K562 (cell line): ENCODE data around the gene BIK. TPM values are rescaled to one million over a fixed set of nuclear protein-coding genes. Genes with fewer than 3 reads are reported as not detected.

Source experiments
- ATAC-seq: fragments of 200-7000 bp; cut with Tn5 transposase; 3 replicates; pipeline ENCODE4 v1.9.1; 2020; ENCODE audit warnings: moderate library complexity
- BruUV-seq: library from RNA; stranded (reverse); fragments of 400-500 nt; replicated peaks from 2 replicates; lab custom pipeline; 2021; lab: Mats Ljungman, UMichigan
- CTCF ChIA-PET: fragments of 300-600 bp; formaldehyde crosslinking; extraction: SDS; loops from one replicate; lab custom pipeline; 2021; ENCODE audit warnings: low intra/inter-chr PET ratio; lab: Yijun Ruan, JAX
- POLR2A ChIA-PET: fragments of 300-600, 350-650 bp; sonication (Branson Sonifier 250); formaldehyde crosslinking; extraction: SDS; loops from one replicate; lab custom pipeline; 2021; ENCODE audit warnings: antibody characterized with exemption, inconsistent platforms; lab: Yijun Ruan, JAX
- DNase-seq, 4 experiments: peaks; one replicate each; pipeline versions ENCODE4 v3.0.0 to v3.0.0-alpha.2; 2011 to 2018; ENCODE audit warnings: low spot score in 3 of 4, mixed read lengths in 3 of 4; ENCODE audit errors: extremely low read depth in 1 of 4
- FAIRE-seq: peaks from 2 replicates; lab custom pipeline; 2011; peaks lifted over from hg19 to GRCh38; lab: Jason Lieb, UNC
- H2AFZ ChIP-seq: 2 replicates; pipeline ENCODE4 v1.6.0; 2011; ENCODE audit warnings: low read depth, low read length, control low read depth, inconsistent platforms
- H3K27ac ChIP-seq: fragments of 200-600 bp; 3 replicates; pipeline ENCODE4 v1.8.0; 2011; ENCODE audit warnings: low read depth, mild to moderate bottlenecking, control low read depth, inconsistent platforms, low read length, moderate library complexity, mixed read lengths; ENCODE audit errors: extremely low read depth
- H3K27me3 ChIP-seq, 2 experiments: fragments of 300-600 bp in 1 of 2; 2 replicates in 1 of 2; 3 replicates in 1 of 2; pipeline versions ENCODE4 v1.6.0 to v1.8.0; 2011; ENCODE audit warnings: inconsistent platforms in 2 of 2, low read length in 2 of 2, mild to moderate bottlenecking in 1 of 2, mixed read lengths in 1 of 2, moderate library complexity in 1 of 2; ENCODE audit not compliant: control insufficient read depth in 2 of 2, insufficient read depth in 2 of 2
- H3K36me3 ChIP-seq: fragments of 300-600 bp; 3 replicates; pipeline ENCODE4 v1.8.0; 2011; ENCODE audit warnings: mild to moderate bottlenecking, low read length, inconsistent platforms; ENCODE audit not compliant: control insufficient read depth, insufficient read depth
- H3K4me1 ChIP-seq, 2 experiments: fragments of 200-600 bp in 1 of 2; replicated peaks in 1 of 2; 2 replicates in 1 of 2; 3 replicates in 1 of 2; pipeline versions ENCODE4 v1.5.1 to v1.8.0; 2011; ENCODE audit warnings: inconsistent platforms in 2 of 2, low read length in 2 of 2, mild to moderate bottlenecking in 1 of 2, mixed read lengths in 1 of 2, moderate library complexity in 1 of 2; ENCODE audit not compliant: control insufficient read depth in 2 of 2, insufficient read depth in 2 of 2
- H3K4me2 ChIP-seq: 2 replicates; pipeline ENCODE4 v1.6.1; 2011; ENCODE audit warnings: low read length, control low read depth, inconsistent platforms, mixed read lengths; ENCODE audit not compliant: insufficient read depth
- H3K4me3 ChIP-seq: fragments of 200-600 bp; sonication (generic), shearing (Covaris generic); 2 replicates; pipeline ENCODE4 v1.5.1; 2016; ENCODE audit warnings: control low read depth, inconsistent platforms
- H3K79me2 ChIP-seq: fragments of 200-600 bp; 3 replicates; pipeline ENCODE4 v1.8.0; 2011; ENCODE audit warnings: low read length, inconsistent platforms; ENCODE audit not compliant: control insufficient read depth, insufficient read depth
- H3K9ac ChIP-seq, 2 experiments: 2 replicates each; pipeline versions ENCODE4 v1.6.0 to v1.6.1; 2011; ENCODE audit warnings: low read depth in 2 of 2, low read length in 2 of 2, control low read depth in 1 of 2, inconsistent platforms in 1 of 2, mild to moderate bottlenecking in 1 of 2, mixed read lengths in 1 of 2; ENCODE audit not compliant: insufficient read depth in 1 of 2
- H3K9me1 ChIP-seq: one replicate; pipeline ENCODE4 v1.6.0; 2011; ENCODE audit warnings: inconsistent platforms, mild to moderate bottlenecking, low read length, moderate library complexity; ENCODE audit not compliant: control insufficient read depth, insufficient read depth
- H3K9me3 ChIP-seq: replicated peaks from 2 replicates; pipeline ENCODE4 v1.5.1; 2011; ENCODE audit warnings: low read depth, low read length, inconsistent platforms; ENCODE audit not compliant: control insufficient read depth, insufficient read depth
- H4K20me1 ChIP-seq: replicated peaks from 2 replicates; pipeline ENCODE4 v1.6.1; 2011; ENCODE audit warnings: low read length, inconsistent platforms, mixed read lengths; ENCODE audit not compliant: control insufficient read depth, insufficient read depth
- ATF3 ChIP-seq, 2 experiments: fragments of 450-650 bp in 1 of 2; sonication (generic) in 1 of 2; formaldehyde crosslinking in 1 of 2; IDR thresholded peaks in 1 of 2; conservative IDR thresholded peaks in 1 of 2; 2 replicates each; pipeline versions ENCODE4 v1.6.1 to v1.8.1; 2016 to 2023; ENCODE audit warnings: mild to moderate bottlenecking in 2 of 2, moderate library complexity in 2 of 2, inconsistent platforms in 1 of 2, missing genetic modification reagents in 1 of 2
- BACH1 ChIP-seq: fragments of 200-800 bp; sonication (Bioruptor generic); IDR thresholded peaks from 2 replicates; pipeline ENCODE4 v1.6.1; 2016; ENCODE audit warnings: missing genetic modification characterization, missing compliant biosample characterization
- CTBP1 ChIP-seq: fragments of 450-650 bp; IDR thresholded peaks from 2 replicates; pipeline ENCODE4 v1.6.1; 2016; ENCODE audit warnings: borderline replicate concordance
- DACH1 ChIP-seq: fragments of 450-650 bp; IDR thresholded peaks from 2 replicates; pipeline ENCODE4 v1.6.1; 2018; ENCODE audit not compliant: partially characterized antibody
- FOXP1 ChIP-seq: sonication (generic); formaldehyde crosslinking; IDR thresholded peaks from 2 replicates; pipeline ENCODE4 v1.8.0; 2022; ENCODE audit warnings: mild to moderate bottlenecking, missing genetic modification reagents
- HDAC8 ChIP-seq: fragments of 450-650 bp; IDR thresholded peaks from 2 replicates; pipeline ENCODE4 v1.6.1; 2016; ENCODE audit warnings: mild to moderate bottlenecking, missing genetic modification characterization, moderate library complexity, missing compliant biosample characterization
- HEY1 ChIP-seq: fragments of 250-450 bp; sonication (Bioruptor Pico); IDR thresholded peaks from 2 replicates; pipeline ENCODE4 v1.5.0; 2020; ENCODE audit warnings: mild to moderate bottlenecking, moderate library complexity, borderline replicate concordance
- NELFE ChIP-seq: IDR thresholded peaks from 2 replicates; pipeline ENCODE4 v1.6.1; 2011; ENCODE audit warnings: mild to moderate bottlenecking; ENCODE audit not compliant: insufficient read depth, insufficient read length
- NR2C2 ChIP-seq, 2 experiments: fragments of 200-800 bp in 1 of 2; sonication (Bioruptor generic) in 1 of 2; sonication (generic) in 1 of 2; formaldehyde crosslinking in 1 of 2; IDR thresholded peaks; 2 replicates each; pipeline versions ENCODE4 v1.6.1 to v1.8.0; 2016 to 2022; ENCODE audit warnings: mild to moderate bottlenecking in 1 of 2, missing compliant biosample characterization in 1 of 2, missing genetic modification characterization in 1 of 2, missing genetic modification reagents in 1 of 2
- RB1 ChIP-seq: fragments of 450-650 bp; IDR thresholded peaks from 2 replicates; pipeline ENCODE4 v1.6.1; 2017; ENCODE audit warnings: low read depth, mild to moderate bottlenecking
- SRSF1 ChIP-seq: fragments of 200-400 bp; formaldehyde crosslinking; IDR thresholded peaks from 2 replicates; pipeline ENCODE4 v1.6.1; 2017; ENCODE audit warnings: mild to moderate bottlenecking, low read depth, low read length, moderate library complexity
- WHSC1 ChIP-seq: IDR thresholded peaks from one replicate; pipeline ENCODE4 v1.6.1; 2012; ENCODE audit warnings: low read length, control low read depth, inconsistent platforms
- ZFP91 ChIP-seq: sonication (generic); formaldehyde crosslinking; IDR thresholded peaks from 2 replicates; pipeline ENCODE4 v1.8.0; 2022; ENCODE audit warnings: mild to moderate bottlenecking, missing genetic modification reagents
- ZNF140 ChIP-seq: fragments of 250-450 bp; sonication (Bioruptor Pico); IDR thresholded peaks from 2 replicates; pipeline ENCODE4 v1.8.0; 2021; ENCODE audit warnings: moderate library complexity, mild to moderate bottlenecking, inconsistent platforms
- ZNF253 ChIP-seq: fragments of 250-450 bp; sonication (Bioruptor Pico); conservative IDR thresholded peaks from 2 replicates; pipeline ENCODE4 v1.6.1; 2021; ENCODE audit warnings: mild to moderate bottlenecking
- WGBS: fragments of 100-300 bp; shearing (Covaris generic); methylation state at CpG from one replicate; pipeline ENCODE4 v1.1.6; 2016; ENCODE audit warnings: low coverage, mixed read lengths; ENCODE audit not compliant: insufficient coverage; ENCODE audit errors: missing lambda C conversion rate; 5-methylcytosine and 5-hydroxymethylcytosine counted together
- in situ Hi-C: fragments of 300-500 bp; cut with MboI; formaldehyde crosslinking; loops from 4 replicates; pipeline ENCODE4 v1.15.0; 2018; ENCODE audit warnings: inconsistent platforms, mixed read lengths
- intact Hi-C: fragments of 100-400 bp; cut with micrococcal nuclease; formaldehyde crosslinking; loops from 2 replicates; pipeline ENCODE4 v1.14.2; 2022
- polyA plus RNA-seq, 8 experiments: library from polyadenylated mRNA; depleted of rRNA in 4 of 8; stranded (reverse) in 5 of 8; unstranded in 3 of 8; fragments of >200 nt; fragmentation: Nextera tagmentation in 2 of 8; fragmentation: Illumina TruSeq in 1 of 8; extraction: Ambion mirVana in 2 of 8; extraction: Trizol in 1 of 8; gene quantifications; 2 replicates each; pipeline versions ENCODE4 v1.2.1 to v1.2.3, GENCODE V29; 2011 to 2014; ENCODE audit warnings: inconsistent platforms in 1 of 8, missing spikeins in 1 of 8
- total RNA-seq, 7 experiments: library from RNA; depleted of rRNA in 6 of 7; stranded (reverse); fragments of >200 nt in 6 of 7; fragmentation: Illumina TruSeq in 2 of 7; extraction: Trizol in 2 of 7; gene quantifications; 2 replicates each; pipeline versions ENCODE4 v1.2.1 to v1.2.3, GENCODE V29; 2011 to 2021; ENCODE audit warnings: low replicate concordance in 1 of 7

BIK gene
- total and polyA plus RNA-seq, 9 of the 15 experiments (the other 6 are each of a cell fraction or from before 2014, with no cell fraction given): 0.08 to 0.23 (median 0.18) TPM; not detected in 4

- Histone ChIP-seq H3K4me3 (no peak overlapping the region), H3K27me3 (no peaks in the 10 kb centered on the region), H3K9me3 (no peaks in the 10 kb centered on the region), H2AFZ (no peak overlapping the region), H3K9me1 (no peaks in the 10 kb centered on the region), H3K9ac (no peak overlapping the region), H3K4me2 (no peak overlapping the region), H3K4me1 (peaks cover 0 to 3% of the 10 kb centered on the region in 2 experiments; a peak in 3 of 5 replicates), H3K79me2 (no peaks in the 10 kb centered on the region), H4K20me1 (no peaks in the 10 kb centered on the region), H3K27ac (no peak overlapping the region), H3K36me3 (no peaks in the 10 kb centered on the region)
- intact Hi-C loops (no loop called here), in situ Hi-C loops (no loop called here)
- no TSS peak for BruUV-seq
- ATAC-seq (0 out of 3 replicates have a peak, but pooled peaks have one; percentile 42), DNase-seq (peak in 2 of 4 experiments; percentile 17 to 21), FAIRE-seq (no peak)
- CTCF ChIA-PET: no interaction called here
- no peak for TF ChIP-seq WHSC1
- TF ChIP-seq ZFP91 (CRISPR knock-in tag): no peak
- no peak for TF ChIP-seq NELFE
- TF ChIP-seq ZNF253 (CRISPR knock-in tag): no peak
- 0 out of 2 replicates have a peak, but pooled peaks have one; percentile 15 for TF ChIP-seq ATF3 (IDR thresholded peaks at IDR 0.05)
- TF ChIP-seq ATF3 (CRISPR knock-in tag; conservative IDR thresholded peaks at IDR 0.05): no peak
- no peak for TF ChIP-seq RB1
- no peak for TF ChIP-seq NR2C2 (CRISPR knock-in tag; IDR thresholded peaks at IDR 0.05)
- TF ChIP-seq NR2C2 (tag; IDR thresholded peaks at IDR 0.05): peak; percentile 25; the same call in 1 of the 2 replicates
- TF ChIP-seq CTBP1: 0 out of 2 replicates have a peak, but pooled peaks have one; percentile 21
- TF ChIP-seq HEY1 (CRISPR knock-in tag): no peak
- no peak for TF ChIP-seq HDAC8 (tag)
- no peak for TF ChIP-seq FOXP1
- TF ChIP-seq BACH1: no peak
- TF ChIP-seq DACH1: no peak
- no peak for TF ChIP-seq ZNF140 (CRISPR knock-in tag)
- no peak for TF ChIP-seq SRSF1
- POLR2A ChIA-PET: no interaction called here
- 6% methylated on average over 5 of the region's 12 CpGs for WGBS
These were observed 32.0 kb upstream of the BIK start for GRCh38 chr22:43078522-43078921.
